Ovary (tissue), 9 donors: Measurements from ENCODE around the gene SLC4A1. TPM values are rescaled to one million over a fixed set of nuclear protein-coding genes. Genes with fewer than 3 reads are reported as not detected.

ENCODE experiments used
- DNase-seq, 5 donors: peaks; one replicate each; pipeline ENCODE4 v3.0.0-alpha.2; 2019 to 2020
- H3K27ac ChIP-seq, 2 donors: fragments of 200-600 bp; one replicate each; pipeline versions ENCODE4 v1.5.1 to v1.8.0; 2019 to 2022
- H3K27me3 ChIP-seq: fragments of 200-600 bp; one replicate; pipeline ENCODE4 v1.8.0; 2022
- H3K36me3 ChIP-seq: fragments of 200-600 bp; sonication (generic); one replicate; pipeline ENCODE4 v1.5.1; 2019
- H3K4me1 ChIP-seq: one replicate; pipeline ENCODE4 v1.8.1; 2013; ENCODE audit warnings: mild to moderate bottlenecking, moderate library complexity; ENCODE audit not compliant: insufficient read depth
- H3K4me3 ChIP-seq: fragments of 200-600 bp; sonication (generic); one replicate; pipeline ENCODE4 v1.5.1; 2017
- H3K9me3 ChIP-seq, 2 donors: fragments of 200-600 bp in 1 of 2; sonication (generic) in 1 of 2; one replicate each; pipeline versions ENCODE4 v1.5.1 to v1.8.1; 2013 to 2019; ENCODE audit warnings: mild to moderate bottlenecking in 1 of 2, moderate library complexity in 1 of 2
- CTCF ChIP-seq, 3 donors: fragments of 450-650 bp in 2 of 3; fragments of 200-600 bp in 1 of 3; IDR thresholded peaks; one replicate each; pipeline versions ENCODE4 v1.5.1 to v1.8.0; 2016 to 2022; ENCODE audit warnings: antibody characterized with exemption in 3 of 3, mild to moderate bottlenecking in 1 of 3
- EP300 ChIP-seq: sonication (generic); formaldehyde crosslinking; IDR thresholded peaks from one replicate; pipeline ENCODE4 v1.6.1; 2017; ENCODE audit warnings: antibody characterized with exemption
- POLR2A ChIP-seq: fragments of 450-650 bp; IDR thresholded peaks from one replicate; pipeline ENCODE4 v1.6.1; 2017; ENCODE audit warnings: antibody characterized with exemption, mild to moderate bottlenecking, moderate library complexity
- WGBS, 3 donors: extraction: QIAGEN DNeasy Blood & Tissue Kit in 1 of 3; methylation state at CpG; one replicate each; pipeline versions ENCODE4 v1.1.5 to v1.1.7; 2013 to 2017; 5-methylcytosine and 5-hydroxymethylcytosine counted together
- intact Hi-C, 4 donors: fragments of 100-400 bp; cut with DNase I; formaldehyde crosslinking; loops; one replicate each; pipeline versions ENCODE4 v1.11.0 to v1.15.1; 2022 to 2023
- microRNA-seq, 3 donors: library from miRNA; unstranded; fragments of <30 nt; microRNA quantifications; one replicate each; pipeline versions ENCODE4 to v1.2.0, GENCODE V29; 2019 to 2020
- polyA plus RNA-seq, 2 donors: library from polyadenylated mRNA; stranded (reverse); fragments of 200-250 nt in 1 of 2; fragments of 350-450 nt in 1 of 2; fragmentation: Illumina TruSeq in 1 of 2; extraction: RNeasy Lipid Tissue Mini Kit (QIAGEN cat#74804) in 1 of 2; gene quantifications; one replicate each; pipeline ENCODE4 v1.2.3, GENCODE V29; 2013 to 2014
- small RNA-seq: library from RNA; depleted of rRNA; stranded (forward); fragments of <200 nt; gene quantifications from one replicate; pipeline ENCODE3, GENCODE V24; 2016
- total RNA-seq, 7 donors: library from RNA; depleted of rRNA in 2 of 7; stranded (reverse); fragments of >200 nt in 2 of 7; fragmentation: NEBNext Ultra II Directional in 3 of 7; extraction: Animal tissue kit (Norgen Biotek cat#: 25700) in 3 of 7; gene quantifications; one replicate each; pipeline versions ENCODE4 v1.1.0 to v1.2.4, GENCODE V29; 2016 to 2023
- donor health status: DM: no; HTN: no; CAD: no; lungs with moderate emphysema.
- donor health status: DM: no; HTN: no; CAD: no.
- donor health status: Bipolar disorder and iron deficiency.
- donor health status: DM: yes; HTN: yes; CAD: no.
- donor health status: DM: no; HTN: no; CAD: no.
- donor health status: DM: yes; HTN: yes; CAD: no.

The SLC4A1 gene
- total and polyA plus RNA-seq, 9 donors: 0.08 to 3.2 (median 0.35) TPM; not detected in 5

GRCh38 chr17:44199553-44200477 lies 68.1 kb downstream of the SLC4A1 start, which contains the start of gene ATXN7L3:
TSS of gene ATXN7L3 (minus strand) at chr17:44199884. CDS start at chr17:44198070, 1,814 bp downstream.
- no peaks in the 10 kb centered on the region for H3K4me1 ChIP-seq
- peak; percentile 99 for DNase-seq
- peak within 1 kb of the TSS; percentile 83 for H3K4me3 ChIP-seq
- 0 to 1% (median 1%) methylated on average over 29 to 125 of the region's 126 CpGs for whole genome bisulfite sequencing, 3 donors
- no peak for TF ChIP-seq POLR2A
- no peak for TF ChIP-seq EP300
- TF ChIP-seq CTCF (IDR thresholded peaks at IDR 0.05): no peak
- intact Hi-C loops: loop anchor here in 1 of 4 donors (10.0 kb wide), 1 partner anchor 155 kb away; no protein-coding TSS in a partner anchor
- H3K27me3 ChIP-seq: no peaks in the 10 kb centered on the region
- H3K27ac ChIP-seq: peak within 1 kb of the TSS; percentile 94 to 95
- H3K9me3 ChIP-seq: no peaks in the 10 kb centered on the region
- no peaks in the 10 kb centered on the region for H3K36me3 ChIP-seq

GRCh38 chr17:44198721-44199552 lies 69.0 kb downstream of the SLC4A1 start:
- no peaks in the 10 kb centered on the region for H3K9me3 ChIP-seq
- peak overlapping the region; percentile 94 to 95 for H3K27ac ChIP-seq
- H3K4me3 ChIP-seq: peak overlapping the region; percentile 83
- TF ChIP-seq EP300 (no peak), POLR2A (peak; percentile 10), CTCF (IDR thresholded peaks at IDR 0.05) (no peak)
- H3K27me3 ChIP-seq: no peaks in the 10 kb centered on the region
- DNase-seq: peak; percentile 61 to 79 (median 75)
- 0 to 1% (median 0%) methylated on average over 27 to 63 of the region's 68 CpGs for WGBS, 3 donors
- no peaks in the 10 kb centered on the region for H3K36me3 ChIP-seq
- intact Hi-C loops: no loop called here
- no peaks in the 10 kb centered on the region for H3K4me1 ChIP-seq

Small RNA genes lying within 50 kb of the gene (microRNA-seq; reads per million reads assigned to microRNA genes)
- gene MIR6782: 0 to 0.32 (median 0) reads per million in 3 donors

Small RNA genes lying within 50 kb of the gene (small RNA-seq; reads per million reads assigned to genes)
- gene MIR6782 (not detected), gene RF00012 (not detected), gene RN7SL507P (not detected), gene RNU6-453P (not detected)

Other genes starting within 250 kb of the SLC4A1 start
- gene LSM12, start 201.5 kb downstream of the SLC4A1 start, total RNA-seq: 10 to 100 TPM; 21.3 to 54.6 (median 37.1) TPM
- gene LSM12, start 201.5 kb downstream of the SLC4A1 start, polyA plus RNA-seq: 10 to 100 TPM; 17.1 to 29.2 TPM
- gene G6PC3, start 197.4 kb downstream of the SLC4A1 start, total RNA-seq: 10 to 100 TPM; 14.4 to 56.7 (median 36.2) TPM
- gene G6PC3, start 197.4 kb downstream of the SLC4A1 start, polyA plus RNA-seq: 10 to 100 TPM; 37.1 to 49.1 TPM
- 10 to 100 TPM; 35.1 to 97.6 (median 67.2) TPM for gene HDAC5, start 144.5 kb downstream of the SLC4A1 start, total RNA-seq
- 10 to 100 TPM; 11.4 to 75.8 TPM for gene HDAC5, start 144.5 kb downstream of the SLC4A1 start, polyA plus RNA-seq
- 1 to 10 TPM in 3 of 7 donors, under 1 TPM in 4; 0.86 to 6.3 (median 0.97) TPM for gene HROB, start 126.2 kb downstream of the SLC4A1 start, total RNA-seq
- 1 to 10 TPM; 1.0 TPM for gene HROB, start 126.2 kb downstream of the SLC4A1 start, polyA plus RNA-seq
- 1 to 10 TPM in 3 of 7 donors, under 1 TPM in 3, not detected in 1; 0.24 to 1.8 (median 0.98) TPM for gene ASB16, start 97.4 kb downstream of the SLC4A1 start, total RNA-seq
- gene ASB16, start 97.4 kb downstream of the SLC4A1 start, polyA plus RNA-seq: 1 to 10 TPM in 1 of 2 donors, under 1 TPM in 1; 0.10 to 1.3 TPM
- gene TMUB2, start 81.2 kb downstream of the SLC4A1 start, total RNA-seq: 10 to 100 TPM; 18.7 to 37.0 (median 28.6) TPM
- gene TMUB2, start 81.2 kb downstream of the SLC4A1 start, polyA plus RNA-seq: 10 to 100 TPM; 22.5 to 36.8 TPM
- gene ATXN7L3, start 68.3 kb downstream of the SLC4A1 start, total RNA-seq: 10 to 100 TPM; 25.3 to 97.4 (median 72.6) TPM
- gene ATXN7L3, start 68.3 kb downstream of the SLC4A1 start, polyA plus RNA-seq: 10 to 100 TPM; 33.6 to 45.1 TPM
- gene UBTF, start 48.5 kb downstream of the SLC4A1 start, total RNA-seq: 100 to 1,000 TPM in 1 of 7 donors, 10 to 100 TPM in 6; 29.6 to 128 (median 81.5) TPM
- gene UBTF, start 48.5 kb downstream of the SLC4A1 start, polyA plus RNA-seq: 10 to 100 TPM; 44.1 to 85.1 TPM
- 1 to 10 TPM in 3 of 7 donors, under 1 TPM in 4; 0.24 to 5.4 (median 0.69) TPM for gene RUNDC3A, start 40.5 kb upstream of the SLC4A1 start, total RNA-seq
- 1 to 10 TPM; 1.9 to 2.1 TPM for gene RUNDC3A, start 40.5 kb upstream of the SLC4A1 start, polyA plus RNA-seq
- gene SLC25A39, start 56.7 kb upstream of the SLC4A1 start, total RNA-seq: 100 to 1,000 TPM in 1 of 7 donors, 10 to 100 TPM in 6; 47.7 to 111 (median 64.0) TPM
- gene SLC25A39, start 56.7 kb upstream of the SLC4A1 start, polyA plus RNA-seq: 10 to 100 TPM; 15.9 to 46.1 TPM
- 100 to 1,000 TPM in 4 of 7 donors, 10 to 100 TPM in 3; 79.7 to 173 (median 112) TPM for gene GRN, start 77.2 kb upstream of the SLC4A1 start, total RNA-seq
- gene GRN, start 77.2 kb upstream of the SLC4A1 start, polyA plus RNA-seq: 10 to 100 TPM; 70.6 to 86.5 TPM
- 10 to 100 TPM in 6 of 7 donors, 1 to 10 TPM in 1; 8.5 to 23.7 (median 11.5) TPM for gene FAM171A2, start 95.7 kb upstream of the SLC4A1 start, total RNA-seq
- 1 to 10 TPM in 1 of 2 donors, under 1 TPM in 1; 0.17 to 3.6 TPM for gene FAM171A2, start 95.7 kb upstream of the SLC4A1 start, polyA plus RNA-seq
- gene ITGA2B, start 121.5 kb upstream of the SLC4A1 start, total RNA-seq: 1 to 10 TPM in 6 of 7 donors, under 1 TPM in 1; 0.60 to 5.2 (median 2.2) TPM
- gene ITGA2B, start 121.5 kb upstream of the SLC4A1 start, polyA plus RNA-seq: 1 to 10 TPM in 1 of 2 donors, under 1 TPM in 1; 0.88 to 1.6 TPM
- gene GPATCH8, start 235.3 kb upstream of the SLC4A1 start, total RNA-seq: 10 to 100 TPM; 27.6 to 57.3 (median 48.9) TPM
- gene GPATCH8, start 235.3 kb upstream of the SLC4A1 start, polyA plus RNA-seq: 10 to 100 TPM; 20.5 to 40.4 TPM